Measurements from ENCODE around the gene CDH23. TPM values are rescaled to one million over a fixed set of nuclear protein-coding genes. Genes with fewer than 3 reads are reported as not detected.
A peak's percentile ranks its signal among the peaks of the same experiment; 100 is the strongest.
"Not testable (repeated sequence)": the region's sequence is repeated elsewhere in the genome, so short reads cannot be mapped to it uniquely, and the experiment has no call there.

The CDH23 gene
- total and polyA plus RNA-seq, 2 donors (not counting 1 experiment from before 2014, with no cell fraction given) = 0.37 to 0.89 TPM

GRCh38 chr10:71850743-71851464 is 454.2 kb downstream of the CDH23 start, which contains the start of gene PSAP:
TSS of gene PSAP (minus strand) at chr10:71851251. CDS start at chr10:71851221, 30 bp downstream.
- Mint-ChIP-seq H3K27ac (peak within 1 kb of the TSS; percentile 94), H3K4me1 (peaks cover 56% of the 10 kb centered on the region), H3K4me3 (peak within 1 kb of the TSS; percentile 99), H3K27me3 (no peaks in the 10 kb centered on the region), H3K9me3 (ENCODE audit: insufficient read depth) (no peaks in the 10 kb centered on the region)
- Histone ChIP-seq H3K27ac (ENCODE audit: low read length in 2 of 2) (peak within 1 kb of the TSS; percentile 65 to 91), H2AFZ (ENCODE audit: insufficient read depth, low read depth, low read length, poor library complexity, severe bottlenecking) (peak within 1 kb of the TSS; percentile 81), H4K20me1 (ENCODE audit: control insufficient read depth, insufficient read depth, low read length, poor library complexity, severe bottlenecking) (peaks cover 40% of the 10 kb centered on the region), H3K4me1 (ENCODE audit: control insufficient read depth in 2 of 2, insufficient read depth in 2 of 2, low read length in 2 of 2) (peaks cover 35 to 51% of the 10 kb centered on the region in 2 donors), H3K4me3 (ENCODE audit: control extremely low read depth in 1 of 5, extremely low read depth in 1 of 5, insufficient read depth in 1 of 5, low read depth in 2 of 5, low read length in 4 of 5) (peak within 1 kb of the TSS; percentile 72 to 95 (median 91)), H3K9me3 (ENCODE audit: control extremely low read depth in 1 of 3, control insufficient read depth in 2 of 3, insufficient read depth in 1 of 3, low read length in 2 of 3) (peaks cover 0 to 3% (median 0%) of the 10 kb centered on the region in 3 donors), H3K36me3 (replicated peaks in 1 of 2; ENCODE audit: control extremely low read depth in 1 of 2, control insufficient read depth in 1 of 2, extremely low read depth in 1 of 2, insufficient read depth in 2 of 2, low read length in 1 of 2) (peaks cover 4 to 6% of the 10 kb centered on the region in 2 experiments), H3K27me3 (replicated peaks in 1 of 4; ENCODE audit: control extremely low read depth in 1 of 4, control insufficient read depth in 3 of 4, insufficient read depth in 4 of 4, low read length in 3 of 4) (no peaks in the 10 kb centered on the region), H3K9ac (ENCODE audit: low read length) (peak within 1 kb of the TSS; percentile 96), H3K79me2 (ENCODE audit: control insufficient read depth, insufficient read depth, low read length) (peaks cover 53% of the 10 kb centered on the region), H3K4me2 (replicated peaks; ENCODE audit: low read depth, low read length, poor library complexity, severe bottlenecking) (peak within 1 kb of the TSS; percentile 84)
- POLR2A ChIA-PET = interaction anchor here (0.5 to 2.2 kb wide), 12 partner anchors 8 to 1036 kb away, joined by 3 to 22 read pairs (median 4); no protein-coding TSS in a partner anchor
- CTCF ChIA-PET = interaction anchor here (0.9 to 4.5 kb wide), 12 partner anchors 9 to 45 kb away, joined by 3 to 32 read pairs (median 5); no protein-coding TSS in a partner anchor
- intact Hi-C loops (cut with micrococcal nuclease) = loop anchor here (1.0 to 10.0 kb wide), 8 partner anchors 8 to 844 kb away; partner anchors contain the start of genes MCU and VSIR
- TF ChIP-seq CTCF (IDR thresholded peaks at IDR 0.05) (no peak), EZH2 (IDR thresholded peaks at IDR 0.05; ENCODE audit: borderline replicate concordance, insufficient read depth, low read depth, low read length, poor library complexity, severe bottlenecking) (no peak)
- under 1% methylated on average over 48 of the region's 49 CpGs for WGBS (ENCODE audit: insufficient coverage)
- DNase-seq (peak; percentile 96), ATAC-seq (ENCODE audit: low read depth) (peak; percentile 97)

GRCh38 chr10:71851465-71852095 is 454.9 kb downstream of the CDH23 start:
- ChIA-PET CTCF (interaction anchor here (0.7 to 4.5 kb wide), 12 partner anchors 9 to 1895 kb away, joined by 3 to 32 read pairs (median 5); no protein-coding TSS in a partner anchor), POLR2A (interaction anchor here (0.8 to 2.2 kb wide), 10 partner anchors 9 to 45 kb away, joined by 3 to 22 read pairs (median 6); no protein-coding TSS in a partner anchor)
- peak overlapping the region; percentile 94 for H3K27ac Mint-ChIP-seq
- H3K4me3 Mint-ChIP-seq = peak overlapping the region; percentile 99
- Histone ChIP-seq H3K27ac (ENCODE audit: low read length in 2 of 2) (peak overlapping the region in 1 of 2 donors; percentile 10), H3K4me3 (ENCODE audit: control extremely low read depth in 1 of 5, extremely low read depth in 1 of 5, insufficient read depth in 1 of 5, low read depth in 2 of 5, low read length in 4 of 5) (peak overlapping the region in 4 of 5 experiments; percentile 72 to 93 (median 84)), H2AFZ (ENCODE audit: insufficient read depth, low read depth, low read length, poor library complexity, severe bottlenecking) (peak overlapping the region; percentile 81), H3K79me2 (ENCODE audit: control insufficient read depth, insufficient read depth, low read length) (peaks cover 46% of the 10 kb centered on the region), H3K4me2 (replicated peaks; ENCODE audit: low read depth, low read length, poor library complexity, severe bottlenecking) (peak overlapping the region; percentile 84), H3K9ac (ENCODE audit: low read length) (peak overlapping the region; percentile 96), H3K4me1 (ENCODE audit: control insufficient read depth in 2 of 2, insufficient read depth in 2 of 2, low read length in 2 of 2) (peaks cover 35 to 47% of the 10 kb centered on the region in 2 donors), H4K20me1 (ENCODE audit: control insufficient read depth, insufficient read depth, low read length, poor library complexity, severe bottlenecking) (peaks cover 38% of the 10 kb centered on the region)
- H3K36me3 ChIP-seq (replicated peaks in 1 of 2; ENCODE audit: control extremely low read depth in 1 of 2, control insufficient read depth in 1 of 2, extremely low read depth in 1 of 2, insufficient read depth in 2 of 2, low read length in 1 of 2); H3K27me3 Mint-ChIP-seq; H3K9me3 Mint-ChIP-seq (ENCODE audit: insufficient read depth); DNase-seq; ATAC-seq (ENCODE audit: low read depth); H3K27me3 ChIP-seq (replicated peaks in 1 of 4; ENCODE audit: control extremely low read depth in 1 of 4, control insufficient read depth in 3 of 4, insufficient read depth in 4 of 4, low read length in 3 of 4); H3K9me3 ChIP-seq (ENCODE audit: control extremely low read depth in 1 of 3, control insufficient read depth in 2 of 3, insufficient read depth in 1 of 3, low read length in 2 of 3): not testable (repeated sequence)
- intact Hi-C loops (cut with micrococcal nuclease) = loop anchor here (1.0 to 10.0 kb wide), 8 partner anchors 8 to 843 kb away; partner anchors contain the start of genes MCU and VSIR
- WGBS (ENCODE audit: insufficient coverage) = 63% methylated on average over 7 of the region's 20 CpGs
- H3K4me1 Mint-ChIP-seq = peaks cover 54% of the 10 kb centered on the region
